Measurements from ENCODE around the gene NOTCH1.

DNA sequence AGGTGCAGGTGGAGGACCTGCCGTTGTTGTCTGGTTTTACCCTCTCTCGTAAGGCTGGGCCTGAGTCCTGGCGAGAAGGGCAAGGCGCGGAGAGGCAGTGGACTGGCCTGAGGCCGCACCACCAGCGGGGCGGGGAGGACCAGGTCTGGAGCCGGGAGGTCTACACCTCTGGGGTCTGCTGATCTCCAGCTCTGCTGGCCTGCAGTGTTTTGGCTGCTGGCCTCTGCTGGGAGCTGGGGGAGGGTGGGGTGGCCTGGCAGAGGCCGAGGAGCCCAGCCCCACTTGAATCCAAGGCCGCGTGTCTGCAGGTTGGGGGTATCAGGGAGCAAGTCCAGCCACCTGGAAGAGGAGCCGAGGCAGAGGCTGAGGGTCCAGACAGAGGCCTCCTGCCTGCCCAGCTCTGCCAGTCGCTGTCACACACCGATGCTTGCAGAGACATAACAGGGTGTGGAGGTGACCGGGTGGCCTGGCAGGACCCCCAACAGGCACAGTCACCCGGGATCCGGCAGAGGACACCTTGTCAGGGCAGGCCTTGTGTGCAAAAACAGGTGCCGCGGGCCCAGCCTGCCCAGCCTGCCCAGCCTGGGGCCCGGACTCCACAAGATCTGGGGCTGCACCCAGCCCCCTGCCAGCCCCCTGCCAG is 29.9 kb upstream of the NOTCH1 start:
- TF ChIP-seq, protein P1, sequence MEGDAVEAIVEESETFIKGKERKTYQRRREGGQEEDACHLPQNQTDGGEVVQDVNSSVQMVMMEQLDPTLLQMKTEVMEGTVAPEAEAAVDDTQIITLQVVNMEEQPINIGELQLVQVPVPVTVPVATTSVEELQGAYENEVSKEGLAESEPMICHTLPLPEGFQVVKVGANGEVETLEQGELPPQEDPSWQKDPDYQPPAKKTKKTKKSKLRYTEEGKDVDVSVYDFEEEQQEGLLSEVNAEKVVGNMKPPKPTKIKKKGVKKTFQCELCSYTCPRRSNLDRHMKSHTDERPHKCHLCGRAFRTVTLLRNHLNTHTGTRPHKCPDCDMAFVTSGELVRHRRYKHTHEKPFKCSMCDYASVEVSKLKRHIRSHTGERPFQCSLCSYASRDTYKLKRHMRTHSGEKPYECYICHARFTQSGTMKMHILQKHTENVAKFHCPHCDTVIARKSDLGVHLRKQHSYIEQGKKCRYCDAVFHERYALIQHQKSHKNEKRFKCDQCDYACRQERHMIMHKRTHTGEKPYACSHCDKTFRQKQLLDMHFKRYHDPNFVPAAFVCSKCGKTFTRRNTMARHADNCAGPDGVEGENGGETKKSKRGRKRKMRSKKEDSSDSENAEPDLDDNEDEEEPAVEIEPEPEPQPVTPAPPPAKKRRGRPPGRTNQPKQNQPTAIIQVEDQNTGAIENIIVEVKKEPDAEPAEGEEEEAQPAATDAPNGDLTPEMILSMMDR (IDR thresholded peaks at IDR 0.05): no peak
- TF ChIP-seq POLR2A (IDR thresholded peaks at IDR 0.05): no peak
- no peak for TF ChIP-seq POLR2AphosphoS5 (IDR thresholded peaks at IDR 0.05)
